HG02610 (cell line): Measurements from ENCODE around the gene SPAG8.

Experiments
- ATAC-seq: cut with Tn5 transposase; IDR thresholded peaks from one replicate; pipeline ENCODE4 v1.9.1; 2021; ENCODE audit warnings: mild to moderate bottlenecking, moderate library complexity; ENCODE audit not compliant: unreplicated experiment

The SPAG8 gene

GRCh38 chr9:35781066-35781465, 31.0 kb downstream of the SPAG8 start:
- ATAC-seq, result no peak

DNA sequence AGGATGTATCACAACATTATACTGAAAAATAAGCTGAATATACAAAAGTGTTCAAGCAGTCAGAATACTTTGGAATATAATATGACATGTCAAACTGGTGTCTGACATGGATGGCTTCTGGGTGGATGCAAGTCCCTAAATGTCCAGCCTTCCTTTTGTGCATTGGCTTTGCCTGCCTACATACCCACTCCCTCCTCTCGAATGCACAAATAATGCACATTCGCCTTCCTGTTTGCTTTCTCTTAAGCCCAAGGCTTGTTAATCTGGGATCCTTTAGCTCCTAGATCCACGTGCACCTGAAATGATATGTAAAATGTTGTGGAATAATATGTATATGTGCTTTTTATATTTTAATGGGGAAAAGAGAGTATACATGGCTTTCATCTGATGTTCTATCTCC, 33.6 kb downstream of the SPAG8 start:
- no peak for ATAC-seq

DNA sequence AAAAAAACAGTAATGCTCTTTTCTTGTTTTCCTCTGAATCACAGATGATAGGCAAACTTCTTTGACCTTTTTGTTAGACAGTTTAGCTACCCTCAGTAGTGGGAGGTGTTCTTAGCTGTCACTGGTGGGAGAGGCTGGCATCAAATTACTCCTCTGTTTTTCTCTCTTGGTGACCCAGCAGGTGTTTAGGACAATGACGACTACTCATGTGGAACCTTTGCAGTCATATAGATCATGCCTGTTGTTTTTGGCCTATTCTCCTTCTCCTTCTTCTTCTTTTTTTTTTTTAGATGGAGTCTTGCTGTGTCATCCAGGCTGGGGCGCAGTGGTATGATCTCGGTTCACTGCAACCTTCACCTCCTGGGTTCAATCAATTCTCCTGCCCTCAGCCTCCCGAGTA, 36.0 kb downstream of the SPAG8 start:
- ATAC-seq, result peak; percentile 62

DNA sequence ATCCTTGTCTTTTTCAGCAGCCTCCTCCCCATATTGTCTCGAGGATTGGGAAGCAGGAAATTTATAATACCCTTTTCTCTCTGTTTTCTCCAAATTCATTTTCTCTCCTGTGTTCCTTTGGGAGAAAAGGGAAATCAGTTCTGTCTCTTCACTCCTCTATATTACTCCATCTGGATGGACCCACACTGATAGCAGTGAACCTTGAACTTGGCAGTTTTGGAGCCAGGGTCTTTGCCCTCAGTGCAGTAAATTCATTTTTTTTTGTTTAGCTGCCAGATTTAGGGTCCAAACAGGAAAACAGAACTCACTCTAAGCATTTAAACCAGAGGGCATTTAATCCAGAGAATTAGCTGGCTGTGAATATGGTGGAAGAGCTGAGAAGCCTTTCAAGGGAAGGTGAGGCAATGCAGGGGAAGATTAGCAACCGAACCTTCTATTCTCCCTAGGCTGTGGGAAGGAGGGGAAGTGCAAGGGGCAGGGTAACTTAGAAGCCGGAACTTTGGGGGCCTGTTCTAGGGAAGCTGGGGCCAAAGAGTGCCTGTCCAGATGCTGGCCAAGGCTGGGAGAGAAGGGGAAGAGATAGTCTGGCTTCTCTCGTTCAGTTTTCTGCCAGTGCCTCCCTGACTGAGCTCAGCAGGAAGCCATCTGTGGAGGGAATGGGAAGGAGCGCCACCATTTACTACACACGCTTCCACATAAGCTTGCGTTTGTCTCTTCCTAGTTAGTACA, 37.0 kb downstream of the SPAG8 start:
- ATAC-seq, result no peak

DNA sequence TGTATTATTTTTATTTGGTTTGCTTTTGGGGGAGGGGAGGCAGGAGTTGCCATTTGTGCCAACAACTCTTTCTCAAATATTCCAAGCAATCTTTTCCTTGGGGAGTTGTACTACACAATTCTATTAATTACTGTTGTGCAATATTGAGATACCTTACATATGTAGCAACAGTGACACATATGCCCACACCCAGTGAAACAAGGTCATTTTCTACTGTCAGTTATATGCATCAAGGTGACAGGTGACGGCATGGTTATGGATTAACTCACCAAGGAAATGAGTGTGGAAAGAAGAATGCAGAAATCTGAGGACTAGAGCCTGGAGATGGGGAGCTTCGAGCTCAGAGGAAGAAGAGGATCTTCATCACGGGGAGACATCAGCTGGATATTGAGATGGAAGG, 40.1 kb downstream of the SPAG8 start:
- ATAC-seq, result no peak

DNA sequence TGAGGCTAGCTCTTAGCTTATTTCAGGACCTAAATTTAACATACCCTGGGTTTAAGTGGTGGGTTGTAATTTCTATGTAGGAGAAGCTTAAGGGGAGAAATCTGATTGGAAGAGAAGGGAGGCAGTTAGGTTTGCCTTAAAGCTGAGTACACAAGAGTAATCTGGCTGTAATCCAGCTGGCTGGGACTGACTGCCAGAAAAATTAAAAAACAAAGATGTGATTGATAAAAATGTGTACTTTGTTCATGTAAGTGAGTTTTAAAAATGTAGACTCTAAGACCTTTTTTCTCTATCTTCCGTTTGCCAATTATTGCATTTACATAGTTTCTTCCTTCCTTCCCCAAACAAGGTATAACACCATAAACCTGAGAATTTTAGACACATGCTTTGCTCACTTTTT, 40.5 kb downstream of the SPAG8 start:
- ATAC-seq, result no peak

DNA sequence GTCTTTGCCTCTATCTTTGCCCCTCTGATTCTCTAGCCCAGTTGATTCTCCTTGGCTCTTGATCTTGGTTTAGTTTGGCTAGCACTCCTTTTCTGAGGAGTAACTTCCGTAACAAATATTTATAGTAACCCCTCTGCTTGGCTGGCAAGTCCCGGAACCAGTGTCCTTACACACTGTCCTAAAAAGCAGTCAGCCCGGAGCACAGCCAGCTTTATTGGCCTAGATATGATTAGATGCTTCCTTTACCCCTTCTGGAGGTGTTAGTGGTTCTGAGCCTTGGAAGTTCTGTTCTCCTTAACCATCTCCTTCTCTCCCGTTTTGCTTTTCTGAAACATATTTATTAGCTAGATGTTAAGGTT, 41.0 kb downstream of the SPAG8 start:
- no peak for ATAC-seq

GRCh38 chr9:35769763-35770162, 42.3 kb downstream of the SPAG8 start:
- no peak for ATAC-seq

GRCh38 chr9:35767458-35767857, 44.6 kb downstream of the SPAG8 start:
- no peak for ATAC-seq

- ATAC-seq, result no peak
Observed at GRCh38 chr9:35766997-35767396, 45.1 kb downstream of the SPAG8 start.

- no peak for ATAC-seq
Observed at GRCh38 chr9:35763803-35764202, 48.3 kb downstream of the SPAG8 start.

DNA sequence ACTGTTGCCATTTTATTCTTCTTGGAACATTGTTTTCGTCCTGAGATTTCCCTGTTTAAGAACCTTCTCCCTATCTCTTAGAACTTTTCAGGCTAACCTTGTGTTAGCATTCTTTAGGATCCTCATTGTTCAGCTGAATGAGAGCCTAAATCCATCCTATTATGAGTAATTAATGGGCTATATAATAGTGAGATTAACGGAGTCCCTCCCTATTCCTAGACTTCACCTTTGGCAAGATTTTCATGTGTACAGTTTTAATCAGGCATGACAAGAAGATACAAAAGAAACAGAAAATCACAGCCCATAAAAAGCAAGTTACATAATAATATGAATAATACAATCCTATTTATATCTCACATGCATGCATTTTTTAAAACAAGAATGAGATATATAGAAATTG, 48.9 kb downstream of the SPAG8 start:
- no peak for ATAC-seq

DNA sequence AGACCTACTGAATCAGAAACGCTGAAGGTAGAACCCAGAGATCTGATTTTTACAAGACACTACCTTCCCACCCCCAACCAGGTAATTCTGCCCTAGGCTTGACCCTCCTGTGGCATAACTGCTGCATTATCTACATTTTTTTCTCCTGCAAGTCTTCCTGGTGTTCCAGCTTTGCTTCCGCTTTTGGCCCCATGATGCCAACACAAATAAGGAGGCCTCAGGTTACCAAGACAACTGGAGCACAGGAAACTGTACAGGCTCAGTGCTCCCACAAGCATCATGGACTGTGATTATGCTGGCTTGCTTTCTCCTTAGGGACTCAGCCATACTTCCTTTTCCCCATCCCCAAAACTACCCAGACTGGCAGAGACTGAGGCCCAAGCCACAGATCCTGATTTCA, 51.4 kb downstream of the SPAG8 start:
- no peak for ATAC-seq

- ATAC-seq, result no peak
Observed at GRCh38 chr9:35759795-35760194, 52.3 kb downstream of the SPAG8 start.
